OCI-LY7 (cell line): ENCODE results near the gene SPECC1L.
"Not testable (repeated sequence)": the region's sequence is repeated elsewhere in the genome, so short reads cannot be mapped to it uniquely, and the experiment has no call there.

ENCODE experiments used
- EZH2phosphoT487 ChIP-seq: fragments of 200-600 bp; sonication (generic); IDR thresholded peaks from 2 replicates; pipeline ENCODE4 v1.6.1; 2018; ENCODE audit warnings: low read depth, borderline replicate concordance, mild to moderate bottlenecking, mixed run types, antibody characterized with exemption, low read length, moderate library complexity, mixed read lengths
- TF ChIP-seq, protein P1 (sequence below): fragments of 200-600 bp; sonication (generic); conservative IDR thresholded peaks from 2 replicates; pipeline ENCODE4 v1.5.1; 2014; ENCODE audit warnings: mild to moderate bottlenecking, antibody characterized with exemption, low read length, moderate library complexity, mixed read lengths

DNA sequence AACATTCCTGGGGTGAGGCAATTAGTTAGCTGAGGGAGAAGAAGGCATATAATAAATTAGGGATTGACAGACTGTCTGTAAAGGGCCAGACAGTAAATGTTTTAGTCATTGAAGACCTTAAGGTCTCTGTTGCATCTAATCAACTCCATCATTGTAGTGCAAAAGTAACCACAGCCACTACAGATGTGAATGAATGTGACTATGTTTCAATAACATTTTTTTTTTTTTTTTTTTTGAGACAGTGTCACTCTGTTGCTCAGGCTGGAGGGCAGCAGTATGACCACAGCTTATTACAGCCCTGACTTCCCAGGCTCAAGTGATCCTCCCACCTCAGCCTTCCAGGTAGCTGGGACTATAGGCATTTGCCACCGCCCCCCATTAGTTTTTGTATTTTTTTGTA lies 9.7 kb downstream of the SPECC1L start:
- TF ChIP-seq, protein P1, sequence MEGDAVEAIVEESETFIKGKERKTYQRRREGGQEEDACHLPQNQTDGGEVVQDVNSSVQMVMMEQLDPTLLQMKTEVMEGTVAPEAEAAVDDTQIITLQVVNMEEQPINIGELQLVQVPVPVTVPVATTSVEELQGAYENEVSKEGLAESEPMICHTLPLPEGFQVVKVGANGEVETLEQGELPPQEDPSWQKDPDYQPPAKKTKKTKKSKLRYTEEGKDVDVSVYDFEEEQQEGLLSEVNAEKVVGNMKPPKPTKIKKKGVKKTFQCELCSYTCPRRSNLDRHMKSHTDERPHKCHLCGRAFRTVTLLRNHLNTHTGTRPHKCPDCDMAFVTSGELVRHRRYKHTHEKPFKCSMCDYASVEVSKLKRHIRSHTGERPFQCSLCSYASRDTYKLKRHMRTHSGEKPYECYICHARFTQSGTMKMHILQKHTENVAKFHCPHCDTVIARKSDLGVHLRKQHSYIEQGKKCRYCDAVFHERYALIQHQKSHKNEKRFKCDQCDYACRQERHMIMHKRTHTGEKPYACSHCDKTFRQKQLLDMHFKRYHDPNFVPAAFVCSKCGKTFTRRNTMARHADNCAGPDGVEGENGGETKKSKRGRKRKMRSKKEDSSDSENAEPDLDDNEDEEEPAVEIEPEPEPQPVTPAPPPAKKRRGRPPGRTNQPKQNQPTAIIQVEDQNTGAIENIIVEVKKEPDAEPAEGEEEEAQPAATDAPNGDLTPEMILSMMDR: not testable (repeated sequence)
- TF ChIP-seq EZH2phosphoT487: not testable (repeated sequence)
